Panc1 (cell line): ENCODE results near the gene GPR149. TPM values are rescaled to one million over a fixed set of nuclear protein-coding genes. Genes with fewer than 3 reads are reported as not detected.

Experiments used
- ATAC-seq: fragments of 200-7000 bp; cut with Tn5 transposase; 2 replicates; pipeline ENCODE4 v1.9.1; 2020; ENCODE audit warnings: mild to moderate bottlenecking, moderate library complexity
- BruUV-seq: library from RNA; stranded (reverse); fragments of 400-500 nt; replicated peaks from 2 replicates; lab custom pipeline; 2021; lab: Mats Ljungman, UMichigan
- CTCF ChIA-PET: fragments of 300-600 bp; sonication (Branson Sonifier 250); formaldehyde crosslinking; loops from one replicate; lab custom pipeline; 2022; ENCODE audit warnings: antibody characterized with exemption; lab: Charles Lee
- POLR2A ChIA-PET: fragments of 300-600 bp; sonication (Branson Sonifier 250); formaldehyde crosslinking; loops from one replicate; lab custom pipeline; 2022; ENCODE audit warnings: antibody characterized with exemption; lab: Charles Lee
- DNase-seq: peaks from one replicate; pipeline ENCODE4 v3.0.0-alpha.2; 2010; ENCODE audit warnings: low read depth, low spot score
- H3K27ac ChIP-seq: 2 replicates; pipeline ENCODE4 v1.5.1; 2011; ENCODE audit warnings: mild to moderate bottlenecking, low read length, inconsistent platforms
- H3K27me3 ChIP-seq: fragments of 200-500 bp; sonication (Bioruptor generic); 2 replicates; pipeline ENCODE4 v1.6.0; 2014; ENCODE audit warnings: low read length, inconsistent platforms; ENCODE audit not compliant: control insufficient read depth, insufficient read depth
- H3K36me3 ChIP-seq: fragments of 200-500 bp; sonication (Bioruptor generic); 2 replicates; pipeline ENCODE4 v1.5.1; 2014; ENCODE audit warnings: inconsistent platforms, mild to moderate bottlenecking, low read length, moderate library complexity; ENCODE audit not compliant: control insufficient read depth, insufficient read depth
- H3K4me1 ChIP-seq: 2 replicates; pipeline ENCODE4 v1.5.1; 2011; ENCODE audit warnings: inconsistent platforms, mild to moderate bottlenecking, low read length, moderate library complexity; ENCODE audit not compliant: control insufficient read depth, insufficient read depth
- H3K4me3 ChIP-seq, 2 experiments: 2 replicates each; pipeline ENCODE4 v1.5.1; 2011 to 2012; ENCODE audit warnings: low read depth in 2 of 2, low read length in 2 of 2, mild to moderate bottlenecking in 2 of 2, inconsistent platforms in 1 of 2, moderate library complexity in 1 of 2
- H3K9me3 ChIP-seq: fragments of 200-500 bp; sonication (Bioruptor generic); 2 replicates; pipeline ENCODE4 v1.5.1; 2014; ENCODE audit warnings: low read depth, mild to moderate bottlenecking, inconsistent platforms, low read length, moderate library complexity; ENCODE audit not compliant: control insufficient read depth, insufficient read depth
- CTCF ChIP-seq: fragments of 450-650 bp; IDR thresholded peaks from 2 replicates; pipeline ENCODE4 v1.5.1; 2017; ENCODE audit warnings: mild to moderate bottlenecking
- POLR2AphosphoS5 ChIP-seq: IDR thresholded peaks from 2 replicates; pipeline ENCODE4 v1.6.1; 2012; ENCODE audit warnings: mild to moderate bottlenecking, low read depth, low read length, moderate library complexity
- REST ChIP-seq, 2 experiments: IDR thresholded peaks; 2 replicates each; pipeline ENCODE4 v1.6.1; 2011 to 2012; ENCODE audit warnings: low read depth in 2 of 2, control low read depth in 1 of 2, low read length in 1 of 2, mild to moderate bottlenecking in 1 of 2, moderate library complexity in 1 of 2; ENCODE audit not compliant: insufficient read depth in 1 of 2
- SIN3A ChIP-seq: IDR thresholded peaks from 2 replicates; pipeline ENCODE4 v1.6.1; 2012; ENCODE audit warnings: low read depth, mild to moderate bottlenecking, low read length, moderate library complexity, borderline replicate concordance; ENCODE audit not compliant: insufficient read depth
- TCF7L2 ChIP-seq: IDR thresholded peaks from 2 replicates; pipeline ENCODE4 v1.6.1; 2011; ENCODE audit warnings: mild to moderate bottlenecking, low read depth, low read length, inconsistent platforms
- in situ Hi-C: cut with HindIII; loops from 2 replicates; pipeline ENCODE4 v1.10.0; 2016; ENCODE audit warnings: low sequenced_read_pairs, low pct_unique_long_range_greater_than_20kb
- intact Hi-C: fragments of 100-400 bp; cut with micrococcal nuclease; formaldehyde crosslinking; loops from one replicate; pipeline ENCODE4 v1.10.0; 2022; ENCODE audit not compliant: unreplicated experiment
- total RNA-seq: library from RNA; stranded (reverse); gene quantifications from one replicate; pipeline ENCODE4 v1.2.1, GENCODE V29; 2021; ENCODE audit not compliant: unreplicated experiment

Gene GPR149
- total RNA-seq, 1 experiment from 2014 or later: not detected

GRCh38 chr3:154316974-154317767 is 112.8 kb downstream of the GPR149 start:
- no peaks in the 10 kb centered on the region for H3K9me3 ChIP-seq
- no TSS peak for BruUV-seq
- H3K27ac ChIP-seq: no peak overlapping the region
- no peak for TF ChIP-seq POLR2AphosphoS5
- TF ChIP-seq TCF7L2: no peak
- TF ChIP-seq SIN3A: no peak
- no peak for TF ChIP-seq CTCF
- TF ChIP-seq REST (IDR thresholded peaks at IDR 0.05; ENCODE audit: insufficient read depth in 1 of 2, low read depth in 2 of 2, low read length in 1 of 2): no peak
- POLR2A ChIA-PET: no interaction called here
- peaks cover 32% of the 10 kb centered on the region for H3K36me3 ChIP-seq
- CTCF ChIA-PET: no interaction called here
- H3K27me3 ChIP-seq: no peaks in the 10 kb centered on the region
- peaks cover 14% of the 10 kb centered on the region for H3K4me1 ChIP-seq
- no peak overlapping the region for H3K4me3 ChIP-seq
- intact Hi-C loops (no loop called here), in situ Hi-C loops (no loop called here)
- no peak for ATAC-seq
- DNase-seq: no peak

GRCh38 chr3:154314152-154314551 is 115.8 kb downstream of the GPR149 start:
- H3K4me1 ChIP-seq: peaks cover 7% of the 10 kb centered on the region
- TF ChIP-seq CTCF (peak; percentile 28; the same call in 1 of the 2 replicates), REST (IDR thresholded peaks at IDR 0.05; ENCODE audit: insufficient read depth in 1 of 2, low read depth in 2 of 2, low read length in 1 of 2) (no peak)
- H3K36me3 ChIP-seq: peaks cover 54% of the 10 kb centered on the region
- intact Hi-C loops: no loop called here
- ChIA-PET CTCF (no interaction called here), POLR2A (no interaction called here)
- DNase-seq (no peak), ATAC-seq (no peak)
- H3K27me3 ChIP-seq: no peaks in the 10 kb centered on the region
- in situ Hi-C loops: no loop called here
- BruUV-seq: no TSS peak
- no peak overlapping the region for H3K4me3 ChIP-seq
- no peaks in the 10 kb centered on the region for H3K9me3 ChIP-seq
- no peak overlapping the region for H3K27ac ChIP-seq
